C4-2B (cell line): ENCODE measurements around the gene CDH20.

Experiments
- H3K27ac ChIP-seq: fragments of 450-650 bp; 2 replicates; pipeline ENCODE4 v1.5.1; 2017
- ZFX ChIP-seq: fragments of 450-650 bp; IDR thresholded peaks from 2 replicates; pipeline ENCODE4 v1.6.1; 2017
- TF ChIP-seq, protein P1 (sequence below): fragments of 450-650 bp; conservative IDR thresholded peaks from 2 replicates; pipeline ENCODE4 v1.5.1; 2017; ENCODE audit warnings: mild to moderate bottlenecking

CDH20 gene

DNA sequence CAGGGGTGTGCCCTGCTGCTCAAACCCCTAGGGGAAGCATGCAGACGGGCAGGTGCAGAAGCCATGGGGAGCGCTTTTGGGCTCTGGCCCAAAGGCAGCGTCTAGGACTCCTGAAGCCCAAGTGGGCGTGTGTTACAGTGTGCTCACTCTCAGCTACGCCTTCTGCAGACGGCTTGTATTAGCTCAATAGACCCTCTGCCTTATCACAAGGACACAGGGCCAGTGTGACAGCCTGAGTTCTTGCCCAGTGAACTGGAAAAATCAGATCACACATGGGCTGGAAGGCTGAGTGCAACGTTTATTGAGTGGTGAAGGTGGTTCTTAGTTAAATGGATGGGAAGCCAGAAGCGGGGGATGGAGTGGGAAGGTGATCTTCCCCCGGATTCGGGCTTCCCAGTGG is 210.9 kb downstream of the CDH20 start:
- TF ChIP-seq, protein P1, sequence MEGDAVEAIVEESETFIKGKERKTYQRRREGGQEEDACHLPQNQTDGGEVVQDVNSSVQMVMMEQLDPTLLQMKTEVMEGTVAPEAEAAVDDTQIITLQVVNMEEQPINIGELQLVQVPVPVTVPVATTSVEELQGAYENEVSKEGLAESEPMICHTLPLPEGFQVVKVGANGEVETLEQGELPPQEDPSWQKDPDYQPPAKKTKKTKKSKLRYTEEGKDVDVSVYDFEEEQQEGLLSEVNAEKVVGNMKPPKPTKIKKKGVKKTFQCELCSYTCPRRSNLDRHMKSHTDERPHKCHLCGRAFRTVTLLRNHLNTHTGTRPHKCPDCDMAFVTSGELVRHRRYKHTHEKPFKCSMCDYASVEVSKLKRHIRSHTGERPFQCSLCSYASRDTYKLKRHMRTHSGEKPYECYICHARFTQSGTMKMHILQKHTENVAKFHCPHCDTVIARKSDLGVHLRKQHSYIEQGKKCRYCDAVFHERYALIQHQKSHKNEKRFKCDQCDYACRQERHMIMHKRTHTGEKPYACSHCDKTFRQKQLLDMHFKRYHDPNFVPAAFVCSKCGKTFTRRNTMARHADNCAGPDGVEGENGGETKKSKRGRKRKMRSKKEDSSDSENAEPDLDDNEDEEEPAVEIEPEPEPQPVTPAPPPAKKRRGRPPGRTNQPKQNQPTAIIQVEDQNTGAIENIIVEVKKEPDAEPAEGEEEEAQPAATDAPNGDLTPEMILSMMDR = no peak
- no peak overlapping the region for H3K27ac ChIP-seq

DNA sequence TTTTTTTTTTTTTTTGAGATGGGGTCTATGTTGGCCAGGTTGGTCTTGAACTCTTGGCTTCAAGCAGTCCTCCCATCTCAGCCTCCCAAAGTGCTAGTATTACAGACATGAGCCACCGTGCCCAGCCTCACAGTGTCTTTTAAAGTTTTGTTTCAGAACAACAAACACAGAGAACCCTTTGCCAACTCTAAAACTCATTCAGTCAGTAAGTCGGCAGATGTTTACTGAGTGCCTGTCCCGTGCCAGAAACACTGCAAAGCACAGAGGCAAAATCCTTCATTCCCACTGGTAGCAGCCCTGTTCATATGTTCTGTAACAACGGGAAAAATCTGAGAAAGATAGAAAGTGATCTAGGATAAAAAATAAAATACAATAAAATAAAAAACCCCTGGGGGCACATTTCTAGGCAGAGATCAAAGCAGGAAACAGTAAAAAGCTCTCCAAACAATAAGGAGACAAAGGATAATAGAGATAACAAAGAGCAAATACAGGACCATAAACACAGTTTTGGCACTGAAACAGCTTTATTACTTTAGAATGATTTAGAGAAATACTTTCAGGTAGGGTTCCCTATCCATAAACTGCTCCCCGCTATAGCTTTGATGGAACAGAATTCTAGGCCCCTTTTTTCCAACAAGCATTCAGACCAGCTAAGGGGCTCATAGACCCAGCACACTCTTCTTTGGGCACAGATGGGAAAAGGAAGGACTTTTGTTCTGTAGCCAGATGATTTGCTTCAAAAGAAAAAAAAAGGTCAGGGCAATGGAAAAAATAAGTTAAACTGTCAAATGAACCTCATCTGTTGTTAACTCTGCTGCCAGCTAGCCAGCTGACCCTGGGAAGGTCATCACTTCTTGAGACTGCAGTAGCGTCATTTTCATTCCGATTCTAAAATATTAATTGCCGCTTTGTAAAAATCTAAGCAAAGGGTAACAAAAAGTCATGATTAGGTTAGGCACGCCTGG is 212.3 kb downstream of the CDH20 start:
- TF ChIP-seq ZFX = no peak
- TF ChIP-seq, protein P1 = no peak
- H3K27ac ChIP-seq = 0 out of 2 replicates have a peak overlapping the region, but pooled peaks have one; percentile 1

DNA sequence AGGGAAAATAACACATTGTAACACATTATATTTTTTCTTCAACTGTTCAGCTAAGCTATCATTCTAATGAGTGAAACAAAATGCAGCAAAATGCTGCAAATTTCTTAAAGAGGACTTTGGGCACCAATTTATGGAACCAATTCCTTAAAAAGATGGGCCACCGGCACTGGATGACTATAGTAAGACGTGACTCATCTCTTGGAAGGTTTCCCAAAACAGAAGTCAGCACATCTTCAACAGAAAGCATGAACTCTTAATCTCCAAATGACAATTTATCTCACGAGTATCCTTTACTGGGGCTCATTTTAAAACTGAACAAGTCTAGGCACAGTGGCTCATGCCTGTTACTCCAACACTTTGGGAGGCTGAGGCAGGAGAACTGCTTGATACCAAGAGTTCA is 213.4 kb downstream of the CDH20 start:
- H3K27ac ChIP-seq = no peak overlapping the region
- TF ChIP-seq, protein P1 = no peak
- TF ChIP-seq ZFX = no peak

DNA sequence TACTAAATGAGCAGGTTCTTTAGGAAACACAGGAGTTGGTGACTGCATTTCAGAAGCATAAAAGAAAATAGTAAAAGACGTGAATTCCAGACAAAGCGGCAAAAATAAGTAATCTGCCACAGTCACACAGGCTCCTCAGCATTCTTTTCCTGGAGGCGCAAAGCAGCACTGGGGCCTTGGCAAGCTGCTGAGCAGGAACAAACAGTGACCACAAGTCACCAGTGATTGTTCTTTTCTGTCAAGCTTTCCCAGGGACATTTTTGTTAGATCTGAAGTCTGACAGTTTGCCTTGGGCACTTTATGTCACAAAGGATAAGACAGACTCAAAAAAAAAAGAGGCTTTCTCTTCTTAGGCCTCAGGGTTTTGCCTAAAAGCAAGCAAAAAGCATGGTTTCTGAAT is 216.2 kb downstream of the CDH20 start:
- TF ChIP-seq ZFX = no peak
- TF ChIP-seq, protein P1 = no peak
- no peak overlapping the region for H3K27ac ChIP-seq

DNA sequence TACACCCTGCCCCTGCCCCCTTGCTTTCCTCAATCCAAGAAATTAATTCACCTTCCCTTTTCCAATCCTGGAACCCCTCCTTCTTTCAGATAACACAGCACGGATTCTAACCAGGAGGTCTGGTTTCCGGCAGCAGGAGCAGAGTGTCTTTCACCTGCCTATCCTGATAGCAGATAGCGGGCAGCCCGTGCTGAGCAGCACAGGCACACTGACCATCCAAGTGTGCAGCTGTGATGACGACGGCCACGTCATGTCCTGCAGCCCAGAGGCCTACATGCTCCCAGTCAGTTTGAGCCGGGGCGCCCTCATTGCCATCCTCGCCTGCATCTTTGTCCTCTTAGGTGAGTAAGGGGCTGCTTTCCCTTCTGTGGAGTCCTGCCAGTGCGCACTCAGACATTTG is 216.7 kb downstream of the CDH20 start:
- H3K27ac ChIP-seq = no peak overlapping the region
- TF ChIP-seq, protein P1 = no peak

DNA sequence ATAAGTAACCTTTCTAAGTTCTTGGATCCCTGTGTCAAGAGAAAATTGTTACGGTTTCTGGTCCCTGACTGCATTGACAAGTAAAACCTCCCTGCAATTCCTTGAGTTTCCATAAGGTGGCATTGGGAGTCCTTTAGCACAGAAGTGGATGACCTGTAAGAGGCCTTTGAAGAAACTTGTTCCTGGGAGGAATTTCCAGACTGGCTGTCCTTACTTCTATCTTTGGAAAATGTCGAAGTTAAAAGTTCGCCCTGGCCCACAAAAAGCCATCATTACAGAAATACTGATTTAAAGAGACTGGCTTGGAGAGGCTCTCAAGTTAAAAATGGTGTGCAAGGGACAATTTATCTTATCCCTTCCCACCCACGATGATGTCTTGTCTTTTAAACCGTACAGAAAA is 218.4 kb downstream of the CDH20 start:
- H3K27ac ChIP-seq = no peak overlapping the region
- TF ChIP-seq ZFX = no peak
- TF ChIP-seq, protein P1 = peak; percentile 87

DNA sequence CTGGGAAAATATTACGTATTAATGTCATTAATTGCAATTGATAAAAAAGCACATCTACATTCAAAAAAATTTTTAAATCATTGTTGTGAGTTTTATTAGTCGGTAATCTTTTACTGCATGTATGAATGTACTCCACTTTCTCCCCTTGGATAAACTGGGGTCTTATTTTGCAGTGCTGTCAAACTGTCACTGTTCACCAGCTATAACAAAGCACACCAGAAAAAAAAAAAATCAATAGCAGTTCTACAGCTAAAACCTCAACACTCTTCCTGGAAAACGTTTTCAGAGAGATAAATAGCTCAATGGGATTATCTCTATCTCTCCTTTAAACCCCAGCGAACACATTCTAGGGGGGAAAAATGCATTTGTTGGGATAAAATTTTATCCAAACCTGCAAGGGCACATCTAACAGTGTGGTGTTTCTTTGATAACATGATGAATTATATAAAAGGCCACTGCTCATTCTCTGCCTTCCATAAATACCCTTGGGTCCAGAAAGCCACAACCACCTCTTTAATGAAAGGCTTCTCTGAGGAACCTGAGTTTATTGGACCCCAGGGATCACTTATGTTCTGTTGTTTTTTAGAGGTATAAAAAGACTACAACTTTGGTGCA is 219.9 kb downstream of the CDH20 start:
- H3K27ac ChIP-seq = no peak overlapping the region
- no peak for TF ChIP-seq ZFX
- TF ChIP-seq, protein P1 = no peak
